GM20000 (cell line): Measurements from ENCODE around the gene WBP1.
"Not testable (repeated sequence)": the region's sequence is repeated elsewhere in the genome, so short reads cannot be mapped to it uniquely, and the experiment has no call there.

Source experiments
- DNase-seq: peaks from one replicate; pipeline ENCODE4 v3.0.0; 2012; ENCODE audit warnings: low spot score
- CTCF ChIP-seq: IDR thresholded peaks from 2 replicates; pipeline ENCODE4 v1.5.1; 2012; ENCODE audit warnings: mild to moderate bottlenecking, control low read depth; ENCODE audit errors: extremely low read depth, missing control alignments

WBP1 gene

GRCh38 chr2:74481961-74482800 is 23.9 kb downstream of the WBP1 start:
- TF ChIP-seq CTCF = no peak
- DNase-seq = peak; percentile 66

GRCh38 chr2:74482801-74483674 is 24.8 kb downstream of the WBP1 start, which contains the start of the genes CCDC142 and TTC31:
TSS of gene CCDC142 (minus strand) at chr2:74482998. CDS start at chr2:74482837, 161 bp downstream.
TSS of gene TTC31 (plus strand) at chr2:74483081. CDS start at chr2:74483096, 15 bp downstream.
- peak; percentile 86 for TF ChIP-seq CTCF
- DNase-seq = peak; percentile 93

- DNase-seq = not testable (repeated sequence)
Measured at GRCh38 chr2:74483675-74484164, 25.5 kb downstream of the WBP1 start.

GRCh38 chr2:74486141-74486540 is 27.9 kb downstream of the WBP1 start:
- DNase-seq = no peak
- no peak for TF ChIP-seq CTCF

GRCh38 chr2:74488643-74489481 is 30.6 kb downstream of the WBP1 start:
- TF ChIP-seq CTCF = no peak
- no peak for DNase-seq

GRCh38 chr2:74489906-74490305 is 31.7 kb downstream of the WBP1 start:
- TF ChIP-seq CTCF = no peak

More at GRCh38 chr2:74489906-74490305, 31.7 kb downstream of the WBP1 start:
- DNase-seq = no peak
